Skeletal muscle satellite cell (primary cell): ENCODE measurements around the gene MFAP4.

Experiments
- H3K27me3 ChIP-seq: 2 replicates; pipeline ENCODE4 v1.7.0; 2013; ENCODE audit warnings: low read length; ENCODE audit not compliant: control insufficient read depth, insufficient read depth
- H3K36me3 ChIP-seq: 2 replicates; pipeline ENCODE4 v1.7.0; 2013; ENCODE audit warnings: mild to moderate bottlenecking, control low read depth, low read length; ENCODE audit not compliant: insufficient read depth
- H3K4me1 ChIP-seq: 2 replicates; pipeline ENCODE4 v1.7.0; 2013; ENCODE audit warnings: low read length; ENCODE audit not compliant: control insufficient read depth, insufficient read depth
- H3K4me2 ChIP-seq: 2 replicates; pipeline ENCODE4 v1.7.0; 2013; ENCODE audit warnings: mild to moderate bottlenecking, low read length
- H3K4me3 ChIP-seq: 2 replicates; pipeline ENCODE4 v1.7.0; 2013; ENCODE audit warnings: low read length
- H3K9ac ChIP-seq: 2 replicates; pipeline ENCODE4 v1.7.0; 2013; ENCODE audit warnings: mild to moderate bottlenecking, low read depth, low read length, moderate library complexity
- H3K9me3 ChIP-seq: replicated peaks from 2 replicates; pipeline ENCODE4 v1.7.0; 2013; ENCODE audit warnings: mild to moderate bottlenecking, control low read depth, low read length

Gene MFAP4

DNA sequence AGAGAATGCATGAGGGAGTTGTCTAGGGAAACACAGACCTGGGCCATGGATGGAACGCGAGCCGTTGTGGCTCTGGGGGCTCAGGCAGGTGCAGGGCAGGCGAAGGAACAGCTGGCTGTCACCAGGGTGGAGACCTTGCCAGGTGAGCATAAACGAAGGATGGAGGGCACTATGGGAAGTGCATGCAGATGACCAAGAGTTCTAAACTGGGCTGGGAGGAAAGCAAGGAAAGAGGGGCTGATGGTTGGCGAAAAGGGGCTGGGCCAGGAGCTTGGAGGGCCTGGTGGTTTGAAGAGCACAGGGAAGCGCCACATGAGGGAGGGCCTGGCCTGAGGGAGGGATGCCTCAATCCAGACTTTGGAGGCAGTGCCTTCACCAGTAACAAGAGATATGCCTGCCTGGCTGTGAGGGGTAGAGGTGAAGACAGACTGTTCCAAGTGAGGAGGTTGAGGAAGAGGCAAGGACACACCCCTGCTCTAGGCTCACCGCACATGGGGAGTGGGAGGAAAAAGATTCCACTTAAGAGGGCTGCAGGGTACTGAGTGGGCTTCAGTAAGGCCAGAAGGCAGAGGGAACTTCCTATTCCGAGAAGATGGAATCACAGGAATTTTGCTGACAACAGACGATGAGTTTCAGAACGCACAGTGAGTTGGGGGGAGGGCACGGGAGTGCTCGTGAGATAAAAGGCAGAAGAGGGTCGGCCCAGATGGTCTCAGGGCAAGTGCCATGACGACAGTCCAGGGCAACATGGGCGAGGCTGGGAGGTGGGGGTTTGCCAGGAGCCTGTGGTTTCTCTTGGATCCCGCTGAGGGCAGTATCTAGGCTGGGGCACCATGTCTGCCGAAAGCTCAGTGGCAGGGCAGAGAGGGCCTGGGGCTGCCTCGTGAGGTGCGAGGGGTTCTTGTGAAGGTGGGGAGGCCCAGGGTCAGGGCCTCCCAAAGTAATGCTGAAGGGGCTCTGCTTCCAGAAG, 45.1 kb downstream of the MFAP4 start:
- no peaks in the 10 kb centered on the region for H3K36me3 ChIP-seq
- no peaks in the 10 kb centered on the region for H3K27me3 ChIP-seq
- H3K4me3 ChIP-seq = no peak overlapping the region
- no peaks in the 10 kb centered on the region for H3K9me3 ChIP-seq
- no peak overlapping the region for H3K9ac ChIP-seq
- H3K4me1 ChIP-seq = peaks cover 26% of the 10 kb centered on the region
- H3K4me2 ChIP-seq = no peak overlapping the region

DNA sequence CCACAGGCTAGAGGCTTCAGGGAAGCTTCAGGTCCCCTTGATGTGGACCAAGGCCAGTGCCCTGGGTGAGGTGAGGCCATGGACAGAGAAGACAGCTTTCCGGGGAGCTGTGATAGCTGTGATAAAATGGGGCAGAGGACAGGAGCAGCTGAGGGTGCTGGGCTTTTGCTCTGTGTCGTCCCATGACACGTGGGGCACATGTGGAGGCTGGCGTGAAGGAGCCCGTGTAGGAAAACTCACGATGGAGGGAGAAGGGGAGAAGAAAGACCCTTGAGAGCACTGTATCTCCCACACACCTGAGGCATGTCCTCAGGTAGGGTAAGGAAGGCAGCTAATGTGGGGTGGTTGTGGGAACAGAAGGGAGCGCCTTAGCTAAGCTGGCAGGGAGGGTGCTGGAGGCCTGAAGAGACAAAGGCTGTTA, 45.8 kb downstream of the MFAP4 start:
- Histone ChIP-seq H3K9ac (no peak overlapping the region), H3K4me2 (no peak overlapping the region), H3K4me1 (peaks cover 19% of the 10 kb centered on the region), H3K4me3 (no peak overlapping the region), H3K27me3 (no peaks in the 10 kb centered on the region), H3K9me3 (no peaks in the 10 kb centered on the region), H3K36me3 (peaks cover 5% of the 10 kb centered on the region)

DNA sequence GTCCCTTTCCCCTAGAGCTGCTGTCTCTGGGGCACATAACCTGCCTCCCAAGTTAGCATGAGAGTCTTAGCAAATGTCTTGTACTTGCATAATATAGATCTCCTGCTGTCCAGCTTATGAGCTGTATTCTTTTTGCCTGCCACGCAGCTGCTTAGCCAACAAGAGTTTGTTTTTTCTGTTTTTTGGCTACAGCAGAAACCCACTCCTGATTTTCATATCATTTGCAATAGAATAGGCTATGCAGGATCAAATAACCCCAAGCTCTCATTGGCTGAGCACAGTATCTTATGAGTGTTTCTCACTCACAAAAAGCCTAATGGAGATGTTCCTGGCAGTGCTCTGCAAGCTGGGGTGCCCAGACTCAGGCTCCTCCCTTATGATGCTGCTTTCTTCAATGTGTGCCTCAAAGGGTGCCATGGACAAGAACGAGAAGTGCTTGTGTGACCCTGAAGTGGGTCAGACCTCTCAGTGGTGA, 47.6 kb downstream of the MFAP4 start:
- no peak overlapping the region for H3K4me3 ChIP-seq
- H3K9ac ChIP-seq = no peak overlapping the region
- peaks cover 7% of the 10 kb centered on the region for H3K4me1 ChIP-seq
- H3K9me3 ChIP-seq = no peaks in the 10 kb centered on the region
- H3K36me3 ChIP-seq = peaks cover 9% of the 10 kb centered on the region
- no peaks in the 10 kb centered on the region for H3K27me3 ChIP-seq
- H3K4me2 ChIP-seq = no peak overlapping the region

DNA sequence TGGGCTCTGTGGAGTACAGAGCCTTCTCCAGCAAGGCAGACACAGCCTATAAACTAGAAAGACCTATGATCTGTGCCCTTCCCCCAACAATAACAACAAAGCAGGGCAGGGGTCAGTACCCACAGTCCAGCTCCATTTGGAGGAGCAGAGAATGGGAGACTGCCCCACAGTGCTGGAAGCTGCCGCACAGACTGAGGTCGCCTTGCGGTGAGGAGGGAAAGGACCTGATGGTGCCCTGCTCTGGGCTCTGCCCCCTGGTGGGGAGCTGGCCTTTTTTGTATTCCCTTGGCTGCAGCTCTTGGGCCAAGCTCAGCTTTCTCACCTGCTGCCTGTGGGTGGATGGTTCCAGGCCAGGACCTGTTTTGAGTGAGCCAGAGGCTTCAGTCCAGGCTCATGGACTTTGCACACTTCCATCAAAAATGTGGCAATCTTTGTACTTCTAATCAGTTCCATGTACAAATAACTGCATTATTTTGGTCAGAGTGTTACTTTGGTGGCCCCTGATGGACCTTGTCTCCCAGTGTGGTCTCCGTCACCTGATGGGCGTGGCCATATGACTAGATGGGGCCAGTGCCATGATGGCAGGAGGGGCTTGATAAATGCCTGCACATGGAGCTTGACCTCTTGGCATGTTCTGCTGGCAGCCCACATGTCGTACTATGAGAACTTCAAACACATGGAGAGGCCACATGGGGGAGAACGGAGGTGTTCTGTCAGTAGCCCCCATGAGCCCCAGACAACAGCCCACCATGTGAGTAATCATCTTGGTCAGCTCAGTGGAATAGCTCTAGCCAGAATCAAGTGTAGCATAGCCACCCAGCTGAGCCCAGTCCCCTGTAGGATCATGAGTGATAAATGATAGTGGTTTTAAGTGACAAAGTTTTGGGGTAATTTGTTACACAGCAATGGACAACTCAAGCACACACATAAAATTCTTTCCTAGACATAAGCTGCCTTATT, 48.7 kb downstream of the MFAP4 start:
- Histone ChIP-seq H3K9me3 (no peaks in the 10 kb centered on the region), H3K4me1 (peaks cover 7% of the 10 kb centered on the region), H3K27me3 (no peaks in the 10 kb centered on the region), H3K9ac (no peak overlapping the region), H3K4me2 (no peak overlapping the region), H3K36me3 (peaks cover 19% of the 10 kb centered on the region), H3K4me3 (no peak overlapping the region)

GRCh38 chr17:19337712-19338023, 49.3 kb downstream of the MFAP4 start:
- no peaks in the 10 kb centered on the region for H3K9me3 ChIP-seq
- peaks cover 22% of the 10 kb centered on the region for H3K36me3 ChIP-seq
- H3K4me3 ChIP-seq = no peak overlapping the region
- H3K27me3 ChIP-seq = no peaks in the 10 kb centered on the region
- peaks cover 8% of the 10 kb centered on the region for H3K4me1 ChIP-seq
- no peak overlapping the region for H3K4me2 ChIP-seq
- no peak overlapping the region for H3K9ac ChIP-seq

DNA sequence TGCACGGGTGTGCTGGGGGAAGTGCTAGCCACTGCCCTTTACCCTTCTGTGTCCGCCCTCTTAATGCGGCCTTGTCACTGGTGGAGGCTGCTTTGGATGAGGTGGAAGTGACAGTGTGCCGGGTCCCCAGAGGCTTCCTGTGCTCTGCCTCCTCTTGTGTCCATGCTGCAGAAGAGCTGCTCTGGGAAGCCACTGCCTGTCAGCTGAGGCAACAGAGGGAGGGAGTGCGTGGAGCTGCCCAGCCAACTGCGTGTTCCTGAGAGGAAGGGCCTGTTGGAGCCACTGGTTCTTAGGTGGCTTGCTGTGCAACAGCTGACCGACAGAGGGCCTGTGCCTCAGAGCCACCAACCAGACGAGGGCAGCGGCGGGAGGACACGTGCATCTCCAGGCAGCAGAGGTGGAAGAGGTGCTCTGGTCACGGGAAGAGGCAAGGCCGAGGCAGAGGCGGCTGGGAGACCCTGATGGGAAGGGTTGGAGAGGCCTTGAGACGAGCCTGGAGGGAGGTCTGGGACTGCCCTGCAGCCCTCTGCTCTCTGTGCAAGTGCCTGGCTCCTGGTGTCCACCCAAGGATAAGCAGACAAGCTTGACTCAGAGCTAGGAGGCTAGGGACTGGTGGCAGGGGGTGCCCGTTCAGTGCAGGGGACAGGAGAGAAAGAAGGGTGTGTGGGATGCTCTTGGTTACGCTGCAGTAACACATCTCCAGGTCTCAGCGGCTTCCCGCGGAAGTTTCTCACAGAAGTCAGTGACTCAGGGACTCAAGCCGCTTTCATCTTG, 49.9 kb downstream of the MFAP4 start:
- no peak overlapping the region for H3K9ac ChIP-seq
- H3K4me3 ChIP-seq = no peak overlapping the region
- H3K27me3 ChIP-seq = no peaks in the 10 kb centered on the region
- peaks cover 27% of the 10 kb centered on the region for H3K36me3 ChIP-seq
- H3K4me2 ChIP-seq = no peak overlapping the region
- peaks cover 12% of the 10 kb centered on the region for H3K4me1 ChIP-seq
- H3K9me3 ChIP-seq = no peaks in the 10 kb centered on the region

GRCh38 chr17:19335951-19336631, 50.9 kb downstream of the MFAP4 start:
- H3K36me3 ChIP-seq = peaks cover 33% of the 10 kb centered on the region
- H3K9ac ChIP-seq = no peak overlapping the region
- peaks cover 16% of the 10 kb centered on the region for H3K4me1 ChIP-seq
- no peaks in the 10 kb centered on the region for H3K9me3 ChIP-seq
- H3K4me2 ChIP-seq = no peak overlapping the region
- no peak overlapping the region for H3K4me3 ChIP-seq
- no peaks in the 10 kb centered on the region for H3K27me3 ChIP-seq

DNA sequence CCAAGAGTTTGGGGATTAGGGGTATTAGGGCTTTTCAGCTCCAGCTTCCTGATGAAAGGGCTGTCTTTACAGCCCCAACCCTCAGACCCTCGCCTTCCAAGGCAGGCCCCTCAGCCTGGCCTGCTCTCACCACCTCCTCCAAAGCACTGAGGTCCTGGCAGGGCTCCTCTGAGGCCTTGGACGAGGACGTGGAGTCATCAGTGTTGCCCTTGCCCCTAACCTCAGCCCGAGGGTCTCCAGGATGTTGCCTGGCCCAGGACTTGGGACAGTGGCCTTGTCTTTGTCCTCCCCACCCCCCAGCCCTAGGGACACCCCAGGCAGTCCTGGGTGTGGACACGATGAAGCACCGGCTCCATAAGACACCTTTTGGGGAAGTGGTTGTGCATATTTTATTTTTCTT, 52.7 kb downstream of the MFAP4 start:
- Histone ChIP-seq H3K4me3 (no peak overlapping the region), H3K4me2 (no peak overlapping the region), H3K9ac (no peak overlapping the region), H3K36me3 (peaks cover 37% of the 10 kb centered on the region), H3K27me3 (no peaks in the 10 kb centered on the region), H3K9me3 (no peaks in the 10 kb centered on the region), H3K4me1 (peaks cover 26% of the 10 kb centered on the region)

- H3K4me3 ChIP-seq = no peak overlapping the region
- H3K27me3 ChIP-seq = no peaks in the 10 kb centered on the region
- H3K4me2 ChIP-seq = no peak overlapping the region
- H3K36me3 ChIP-seq = peaks cover 41% of the 10 kb centered on the region
- H3K4me1 ChIP-seq = peaks cover 26% of the 10 kb centered on the region
- no peaks in the 10 kb centered on the region for H3K9me3 ChIP-seq
- H3K9ac ChIP-seq = no peak overlapping the region
Measured at GRCh38 chr17:19333736-19334290, 53.2 kb downstream of the MFAP4 start.
